HG02938 (cell line): ENCODE measurements around the gene FCER2.
"Not testable (repeated sequence)": the region's sequence is repeated elsewhere in the genome, so short reads cannot be mapped to it uniquely, and the experiment has no call there.

Source experiments
- ATAC-seq: cut with Tn5 transposase; IDR thresholded peaks from one replicate; pipeline ENCODE4 v1.9.1; 2021; ENCODE audit warnings: mild to moderate bottlenecking, moderate library complexity; ENCODE audit not compliant: unreplicated experiment

Gene FCER2

DNA sequence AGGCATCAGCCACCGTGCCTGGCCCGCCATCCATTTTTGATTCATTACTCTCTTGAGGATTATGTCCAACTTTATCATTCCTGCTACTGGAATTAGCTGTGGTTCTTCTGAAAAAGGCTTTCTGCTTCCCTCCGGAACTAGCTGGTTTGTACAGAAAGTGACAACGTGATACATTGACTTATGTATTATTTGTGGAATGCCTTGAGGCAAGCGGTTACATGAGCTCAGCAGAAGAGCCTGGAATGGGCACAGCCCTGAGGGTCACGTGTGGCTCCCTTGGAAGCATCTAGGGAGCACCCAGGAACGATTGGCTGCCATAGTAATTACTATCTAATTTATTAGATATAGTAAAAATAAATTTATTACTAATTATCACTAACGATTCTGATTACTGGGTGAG, 47.5 kb downstream of the FCER2 start:
- no peak for ATAC-seq

DNA sequence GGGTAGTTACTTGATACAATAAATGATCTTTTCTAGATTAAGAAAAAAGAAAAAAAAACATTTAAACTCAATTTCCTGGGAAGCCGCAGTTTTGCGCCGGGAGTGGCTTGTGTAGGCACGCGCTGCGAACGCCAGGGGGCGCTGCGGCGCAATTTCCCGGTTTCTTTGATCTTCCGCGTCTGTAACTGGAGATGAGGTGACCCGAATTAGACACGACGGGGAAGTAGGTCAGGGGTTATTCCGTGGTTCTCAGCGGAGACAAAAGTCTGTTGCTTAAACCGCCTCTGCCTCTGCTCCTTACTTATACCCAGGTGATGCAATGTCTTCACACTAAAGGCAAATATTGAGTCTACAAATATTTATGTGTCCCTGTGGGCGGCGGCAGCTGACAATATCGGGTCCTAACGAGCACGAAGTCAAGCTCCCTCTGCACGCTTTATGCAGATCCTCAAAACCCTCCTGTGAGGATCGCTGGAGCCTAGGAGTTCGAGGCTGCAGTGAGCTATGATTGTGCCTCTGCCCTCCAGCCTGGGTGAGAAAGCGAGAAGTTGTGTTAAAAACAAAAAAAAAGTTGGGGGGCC, 49.8 kb downstream of the FCER2 start:
- no peak for ATAC-seq

DNA sequence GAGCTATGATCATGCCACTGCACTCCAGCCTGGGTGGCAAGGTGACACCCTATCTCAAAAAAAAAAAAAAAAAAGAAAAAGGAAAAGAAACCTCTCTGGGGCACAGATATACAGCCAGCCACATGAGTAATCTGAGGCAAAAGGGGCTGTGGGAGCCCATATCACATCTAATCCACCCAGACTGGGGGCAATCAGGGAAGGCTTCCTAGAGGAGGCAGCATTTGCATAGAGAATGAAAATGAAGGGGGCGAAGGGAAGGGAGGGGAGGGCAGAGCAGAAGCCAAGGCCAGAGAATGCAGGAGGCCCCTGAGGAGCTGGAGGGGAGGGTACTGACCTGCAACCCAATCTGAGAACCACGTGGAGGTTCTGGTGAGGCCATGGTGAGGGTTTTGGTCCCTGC, 51.8 kb downstream of the FCER2 start:
- ATAC-seq: no peak

DNA sequence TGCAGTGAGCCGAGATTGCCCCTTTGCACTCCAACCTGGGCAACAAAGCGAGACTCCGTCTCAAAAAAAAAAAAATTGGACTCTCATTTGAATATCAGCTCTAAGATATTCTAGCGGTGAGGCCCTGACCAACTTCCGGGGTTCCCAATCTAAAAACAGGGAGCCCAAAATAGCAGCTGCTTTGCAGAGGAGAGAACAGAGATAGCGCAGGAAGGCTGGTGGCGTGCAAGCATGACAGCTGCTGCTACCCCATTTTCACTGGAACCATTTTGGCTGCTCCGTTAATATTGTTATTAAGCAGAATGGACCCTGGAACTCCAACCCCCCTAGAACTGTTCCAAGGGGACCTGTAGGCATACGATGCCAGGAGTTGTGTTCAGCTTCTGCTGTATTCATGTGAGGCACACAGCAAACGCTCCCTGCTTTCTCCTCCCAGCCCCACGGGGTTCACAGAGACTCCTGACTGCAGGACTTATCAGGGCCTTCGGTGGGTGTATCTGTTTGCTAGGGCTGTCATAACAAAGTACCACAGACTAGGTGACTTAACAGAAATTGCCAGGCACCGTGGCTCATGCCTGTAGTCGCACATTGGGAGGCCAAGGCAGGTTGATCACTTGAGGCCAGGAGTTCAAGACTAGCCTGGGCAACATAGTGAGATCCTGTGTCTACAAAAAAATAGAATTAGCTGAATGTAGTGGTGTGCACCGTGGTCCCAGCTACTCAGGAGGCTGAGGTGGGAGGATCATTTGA, 53.5 kb downstream of the FCER2 start:
- ATAC-seq: no peak

DNA sequence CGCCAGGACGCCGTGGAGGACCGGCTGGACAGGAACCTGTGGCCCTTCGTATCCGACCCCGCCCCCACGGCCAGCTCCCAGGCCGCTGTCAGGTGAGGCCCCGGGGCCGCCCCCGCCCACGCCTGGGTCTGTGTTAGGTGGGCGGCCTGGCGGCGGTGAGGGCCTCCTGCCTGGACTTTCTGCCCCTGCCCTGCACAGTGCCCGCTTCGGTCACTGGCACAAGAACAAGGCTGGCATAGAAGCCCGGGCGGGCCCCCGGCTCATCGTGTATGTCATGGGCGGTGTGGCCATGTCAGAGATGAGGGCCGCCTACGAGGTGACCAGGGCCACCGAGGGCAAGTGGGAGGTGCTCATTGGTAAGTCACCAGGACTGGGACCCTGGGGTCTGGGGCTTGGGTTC, 54.8 kb downstream of the FCER2 start:
- ATAC-seq: no peak

DNA sequence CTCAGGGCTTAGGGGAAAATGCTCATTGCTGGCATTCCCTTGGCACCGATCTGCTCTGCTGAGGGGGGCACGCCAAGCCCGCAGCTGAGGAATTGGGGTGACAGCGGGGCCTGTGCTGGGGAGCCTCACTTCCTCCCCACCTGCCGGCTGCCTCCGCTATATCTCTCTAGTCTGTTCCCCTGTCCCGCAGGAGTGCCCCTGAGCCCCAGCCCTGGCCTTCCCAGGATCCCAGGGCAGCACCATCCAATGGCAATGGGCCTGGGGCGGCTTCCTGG, 55.6 kb downstream of the FCER2 start:
- no peak for ATAC-seq

DNA sequence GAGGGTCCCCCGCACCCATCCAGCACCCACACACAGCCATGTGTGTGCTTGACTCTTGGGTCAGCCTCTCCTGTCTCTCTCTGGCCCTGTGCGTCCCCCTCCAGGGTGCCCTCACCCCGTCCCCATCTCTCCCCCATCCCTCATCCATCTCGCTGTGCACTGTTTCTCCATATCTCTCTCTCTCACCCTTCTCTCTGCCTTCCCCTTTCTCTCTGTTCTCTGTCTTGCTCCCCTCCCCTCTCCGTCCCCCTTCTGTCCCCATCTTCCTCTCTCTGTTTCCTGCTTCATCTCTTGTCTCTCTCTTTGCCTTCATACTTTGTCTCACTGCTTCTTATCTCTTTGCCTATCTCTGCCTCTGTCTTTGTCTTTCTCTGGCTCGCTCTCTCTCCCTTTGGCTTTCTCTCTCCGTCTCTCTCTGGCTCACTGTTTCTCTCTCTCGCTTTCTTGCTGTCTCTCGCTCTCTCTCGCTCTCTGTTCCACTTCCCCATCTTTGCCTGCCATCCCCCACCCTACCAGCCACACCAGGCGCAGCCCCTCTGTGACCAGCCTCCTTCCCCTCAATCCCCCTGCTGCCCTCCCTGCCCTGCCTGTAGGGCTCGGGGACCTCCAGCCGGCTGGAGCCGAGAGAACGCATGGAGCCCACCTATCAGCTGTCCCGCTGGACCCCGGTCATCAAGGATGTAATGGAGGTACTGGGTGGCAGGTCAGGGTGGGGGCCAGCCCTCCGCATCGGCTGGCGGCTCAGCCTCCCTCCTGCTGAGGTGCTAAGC, 56.1 kb downstream of the FCER2 start:
- no peak for ATAC-seq

DNA sequence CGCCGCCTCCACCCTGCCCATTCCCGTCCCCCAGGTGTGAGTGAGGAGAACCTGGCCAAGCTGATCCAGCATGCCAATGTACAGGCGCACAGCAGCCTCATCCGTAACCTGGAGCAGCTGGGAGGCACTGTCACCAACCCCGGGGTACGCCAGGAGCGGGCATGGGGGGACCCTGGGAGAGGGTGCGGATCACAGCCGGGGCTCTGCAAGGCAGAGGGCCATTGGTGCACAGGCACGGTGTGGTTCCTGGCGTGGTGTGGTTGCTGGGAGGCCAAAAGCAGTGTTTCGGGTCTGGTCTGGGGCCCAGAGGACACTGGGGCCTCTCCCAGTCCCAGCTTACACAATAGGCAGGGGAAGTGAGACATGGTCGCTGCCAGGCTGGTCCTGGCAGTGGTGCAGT, 56.8 kb downstream of the FCER2 start:
- ATAC-seq: no peak

DNA sequence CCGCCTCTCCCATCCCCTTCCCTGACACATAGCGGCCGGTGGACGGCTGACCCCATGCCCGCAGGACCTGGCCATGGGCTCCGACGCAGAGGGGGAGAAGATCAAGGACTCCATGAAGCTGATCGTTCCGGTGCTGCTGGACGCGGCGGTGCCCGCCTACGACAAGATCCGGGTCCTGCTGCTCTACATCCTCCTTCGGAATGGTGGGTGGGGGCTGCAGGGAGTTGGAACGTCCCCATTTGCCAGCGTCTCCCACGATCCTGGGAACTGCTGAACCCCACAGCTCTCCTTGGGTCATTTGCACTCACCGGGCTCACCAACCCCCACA, 57.4 kb downstream of the FCER2 start:
- no peak for ATAC-seq

DNA sequence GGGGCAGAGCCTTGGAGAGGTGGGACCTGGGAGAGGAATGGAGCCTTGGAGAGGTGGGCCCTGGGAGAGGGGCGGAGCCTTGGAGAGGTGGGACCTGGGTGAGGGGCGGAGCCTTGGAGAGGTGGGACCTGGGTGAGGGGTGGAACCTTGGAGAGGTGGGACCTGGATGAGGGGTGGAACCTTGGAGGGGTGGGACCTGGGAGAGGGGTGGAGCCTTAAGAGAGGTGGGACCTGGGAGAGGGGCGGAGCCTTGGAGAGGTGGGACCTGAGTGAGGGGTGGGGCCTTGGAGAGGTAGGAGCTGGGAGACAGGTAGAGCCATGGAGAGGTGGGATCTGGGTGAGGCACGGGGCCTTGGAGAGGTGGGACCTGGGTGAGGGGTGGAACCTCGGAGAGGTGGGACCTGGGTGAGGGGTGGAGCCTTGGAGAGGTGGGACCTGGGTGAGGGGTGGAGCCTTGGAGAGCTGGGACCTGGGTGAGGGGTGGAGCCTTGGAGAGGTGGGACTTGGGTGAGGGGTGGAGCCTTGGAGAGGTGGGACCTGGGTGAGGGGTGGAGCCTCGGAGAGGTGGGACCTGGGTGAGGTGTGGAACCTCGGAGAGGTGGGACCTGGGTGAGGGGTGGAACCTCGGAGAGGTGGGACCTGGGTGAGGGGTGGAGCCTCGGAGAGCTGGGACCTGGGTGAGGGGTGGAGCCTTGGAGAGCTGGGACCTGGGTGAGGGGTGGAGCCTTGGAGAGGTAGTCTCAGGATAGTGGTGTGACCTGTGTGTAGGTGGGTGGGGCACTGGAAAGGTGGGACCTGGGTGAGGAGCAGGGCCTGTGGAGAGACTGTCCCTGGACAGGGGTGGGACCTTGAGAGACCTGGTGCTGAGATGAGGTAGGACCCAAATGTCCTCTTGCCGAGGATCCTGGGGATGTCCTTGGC, 58.0 kb downstream of the FCER2 start:
- not testable (repeated sequence) for ATAC-seq

DNA sequence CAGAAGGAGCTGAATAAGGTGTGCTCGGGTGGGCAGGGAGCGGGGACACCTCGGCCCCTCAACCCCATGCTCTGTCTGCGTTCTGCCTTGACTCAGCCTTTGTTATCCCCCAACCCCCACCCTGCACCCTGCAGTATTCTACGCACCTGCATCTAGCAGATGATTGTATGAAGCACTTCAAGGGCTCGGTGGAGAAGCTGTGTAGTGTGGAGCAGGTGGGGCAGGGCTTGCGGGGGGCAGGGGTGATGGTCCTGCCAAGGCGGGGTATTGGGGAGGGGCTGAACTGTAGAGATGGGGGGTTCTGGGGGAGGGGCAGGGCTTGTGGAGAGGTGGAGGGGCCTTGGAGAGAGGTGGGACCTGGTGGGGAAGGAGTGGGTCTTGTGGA, 58.9 kb downstream of the FCER2 start:
- ATAC-seq: no peak

DNA sequence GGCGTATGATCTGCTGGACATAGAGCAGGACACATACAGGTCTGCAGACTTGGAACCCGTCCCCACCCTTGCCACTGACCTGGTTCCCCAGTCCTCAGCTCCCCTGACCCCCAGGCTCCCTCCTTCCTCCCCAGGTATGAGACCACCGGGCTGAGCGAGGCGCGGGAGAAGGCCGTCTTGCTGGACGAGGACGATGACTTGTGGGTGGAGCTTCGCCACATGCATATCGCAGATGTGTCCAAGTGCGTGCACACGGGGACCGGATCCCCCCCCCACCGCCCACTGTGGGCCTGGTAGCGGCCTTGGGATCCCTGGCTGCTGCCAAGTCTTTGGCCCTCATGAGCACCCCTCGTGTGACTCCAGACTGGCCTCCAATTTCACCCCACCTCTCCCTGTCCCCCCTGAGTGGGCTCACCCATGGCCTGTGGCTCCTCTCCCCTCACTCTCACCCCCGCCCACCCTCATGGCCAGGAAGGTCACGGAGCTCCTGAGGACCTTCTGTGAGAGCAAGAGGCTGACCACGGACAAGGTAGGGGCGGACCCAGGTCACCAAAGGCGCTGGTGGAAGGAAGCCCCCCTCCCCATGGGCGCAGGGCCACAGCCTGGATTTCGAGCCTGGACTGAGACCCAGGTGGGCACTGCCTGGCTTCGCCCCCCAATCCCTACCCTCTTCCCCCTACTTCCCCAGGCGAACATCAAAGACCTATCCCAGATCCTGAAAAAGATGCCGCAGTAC, 59.5 kb downstream of the FCER2 start:
- no peak for ATAC-seq

DNA sequence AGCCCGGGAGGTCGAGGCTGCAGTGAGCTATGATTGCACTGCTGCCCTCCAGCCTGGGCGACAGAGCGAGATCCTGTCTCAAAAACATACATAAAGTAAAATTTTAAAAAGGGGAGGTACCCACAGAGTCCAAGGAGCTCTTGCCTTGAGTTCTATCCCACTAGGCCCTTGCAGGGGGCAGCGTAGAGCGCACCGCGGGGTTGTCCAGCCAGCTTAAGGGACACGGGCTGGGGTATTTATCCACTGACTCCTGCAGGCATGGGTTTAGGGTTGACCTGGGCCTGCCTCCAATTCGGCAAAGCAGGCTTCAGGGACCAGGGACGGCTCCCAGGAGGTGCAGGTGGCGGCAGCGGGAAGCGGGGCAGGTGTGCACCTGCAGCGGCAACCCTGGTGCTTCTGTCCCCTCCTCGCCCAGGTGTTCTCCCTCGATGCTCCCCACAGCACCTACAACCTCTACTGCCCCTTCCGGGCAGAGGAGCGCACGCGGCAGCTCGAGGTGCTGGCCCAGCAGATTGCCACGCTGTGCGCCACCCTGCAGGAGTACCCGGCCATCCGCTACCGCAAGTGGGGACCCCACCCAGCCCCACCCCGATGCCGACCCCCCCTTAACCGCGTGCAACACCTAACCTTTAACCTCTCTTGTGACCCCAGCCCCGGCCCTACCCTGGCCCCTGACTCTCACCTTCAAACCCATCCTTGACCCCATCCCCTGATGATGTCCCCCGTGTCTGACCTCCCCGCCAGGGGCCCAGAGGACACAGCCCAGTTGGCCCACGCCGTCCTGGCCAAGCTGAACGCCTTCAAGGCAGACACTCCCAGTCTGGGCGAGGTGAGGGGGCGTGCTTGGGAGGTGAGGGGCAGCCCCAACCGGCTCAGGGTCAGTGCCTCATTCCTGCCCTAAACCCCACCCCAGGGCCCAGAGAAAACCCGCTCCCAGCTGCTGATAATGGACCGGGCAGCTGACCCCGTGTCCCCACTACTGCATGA, 60.3 kb downstream of the FCER2 start:
- ATAC-seq: no peak

DNA sequence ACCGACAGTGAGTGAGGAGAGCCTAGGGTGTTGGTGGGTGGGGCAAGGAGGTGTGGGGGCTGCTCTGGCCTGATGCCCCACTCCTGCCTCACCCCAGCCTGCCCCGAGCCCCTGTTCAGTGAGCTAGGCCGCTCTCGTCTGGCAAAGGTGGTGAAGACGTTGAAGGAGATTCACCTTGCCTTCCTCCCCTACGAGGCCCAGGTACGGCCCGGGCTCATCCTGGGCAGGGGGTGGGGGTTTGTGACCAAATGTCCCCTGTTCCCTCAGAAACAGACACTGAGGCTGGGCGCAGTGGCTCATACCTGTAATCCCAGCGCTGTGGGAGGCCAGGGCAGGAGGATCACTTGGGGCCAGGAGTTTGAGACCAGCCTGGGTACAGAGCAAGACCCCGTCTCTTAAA, 61.1 kb downstream of the FCER2 start:
- ATAC-seq: no peak

DNA sequence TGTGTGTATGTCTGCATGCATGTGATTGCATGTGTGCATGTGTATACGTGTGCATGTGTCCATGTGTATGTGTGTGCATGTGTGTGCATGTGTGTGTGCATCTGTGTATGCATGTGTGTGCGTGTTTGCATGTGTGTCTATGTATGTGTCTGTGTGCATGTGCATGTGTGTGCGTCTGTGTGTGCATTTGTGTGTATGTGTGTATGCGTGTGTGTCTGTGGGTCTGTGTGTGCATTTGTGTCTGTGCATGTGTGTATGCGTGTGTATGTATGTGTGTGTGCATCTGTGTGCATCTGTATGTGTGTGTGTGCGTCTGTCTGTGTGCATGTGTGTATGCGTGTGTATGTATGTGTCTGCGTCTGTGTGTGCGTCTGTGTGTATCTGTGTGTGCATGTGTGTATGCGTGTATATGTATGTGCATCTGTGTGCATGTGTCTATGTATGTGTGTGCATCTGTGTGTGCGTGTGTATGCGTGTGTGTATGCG, 62.0 kb downstream of the FCER2 start:
- ATAC-seq: no peak

DNA sequence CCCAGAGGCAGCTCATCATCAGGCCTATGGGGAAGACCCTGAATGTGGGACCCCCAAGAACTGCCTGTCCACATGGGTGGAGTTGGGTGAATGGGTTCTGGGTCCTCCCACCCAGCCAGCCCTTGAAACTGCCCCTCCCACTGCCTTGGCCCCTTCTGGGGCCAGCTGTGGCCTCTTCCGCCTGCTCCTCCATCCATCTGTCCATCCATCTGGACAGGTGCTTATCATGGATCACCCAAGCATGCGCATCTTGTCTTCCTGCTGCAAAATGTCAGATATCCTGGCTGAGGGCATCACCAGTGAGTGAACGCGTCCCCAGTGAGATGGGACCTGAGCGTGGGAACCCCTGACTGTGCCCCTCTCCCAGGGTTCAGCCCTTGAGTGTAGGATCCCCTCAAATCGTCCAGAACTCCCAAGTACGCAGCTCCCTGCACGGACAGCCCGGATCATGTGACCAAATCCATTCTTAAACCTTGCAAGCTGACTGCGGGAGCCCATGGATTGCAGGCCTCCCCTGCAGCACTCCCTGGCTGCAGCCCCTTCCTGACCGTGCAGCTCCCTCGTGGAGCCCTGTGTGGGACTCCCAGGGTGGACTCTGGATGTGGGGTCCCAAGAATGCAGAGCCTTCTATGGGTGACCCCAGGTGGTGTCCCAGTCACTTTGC, 63.0 kb downstream of the FCER2 start:
- no peak for ATAC-seq
